Kidney tubule cell (primary cell): ENCODE measurements around the gene PDIA5.

Source experiments
- DNase-seq: peaks from one replicate; pipeline ENCODE4 v3.0.0-alpha.2; 2018; ENCODE audit warnings: low spot score

Gene PDIA5

DNA sequence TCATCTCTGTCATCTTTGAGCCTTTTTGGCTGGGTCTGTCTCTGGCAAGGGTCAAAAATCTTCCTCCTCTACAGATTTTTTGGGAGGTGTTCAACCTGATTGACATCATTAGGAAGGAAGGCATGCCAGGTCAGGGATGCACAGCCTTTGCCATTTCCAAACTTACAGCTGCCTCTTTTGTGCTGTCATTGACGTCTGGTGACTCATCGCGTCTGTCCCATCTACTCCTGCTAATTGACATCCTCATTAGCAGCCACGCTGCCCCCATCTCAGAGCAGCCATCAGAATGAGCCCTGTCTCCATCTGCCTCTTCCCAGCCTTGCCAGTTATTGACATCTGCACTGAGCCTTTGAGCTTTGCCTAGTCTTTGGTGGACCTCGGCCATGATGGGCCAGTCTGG lies 53.0 kb downstream of the PDIA5 start:
- no peak for DNase-seq

DNA sequence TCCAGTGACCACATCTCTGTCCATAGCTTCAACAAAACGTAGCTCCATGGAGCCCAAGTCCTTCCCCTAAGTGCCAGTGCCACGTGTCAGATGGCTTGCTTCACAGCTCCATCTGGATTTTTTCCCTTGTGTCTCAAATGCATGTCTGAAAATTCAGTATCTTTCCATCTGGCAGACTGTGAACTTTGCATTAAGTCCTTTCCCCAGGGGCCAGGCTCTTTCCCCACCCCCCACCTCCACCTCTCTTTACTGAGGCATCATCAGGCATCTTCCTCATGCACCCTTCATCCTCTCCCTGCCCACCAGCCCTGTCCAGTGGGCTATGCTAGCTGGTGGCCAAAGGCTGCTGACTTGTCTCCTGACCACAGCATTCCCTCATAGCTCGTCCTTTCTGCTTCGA lies 53.7 kb downstream of the PDIA5 start:
- DNase-seq = no peak

DNA sequence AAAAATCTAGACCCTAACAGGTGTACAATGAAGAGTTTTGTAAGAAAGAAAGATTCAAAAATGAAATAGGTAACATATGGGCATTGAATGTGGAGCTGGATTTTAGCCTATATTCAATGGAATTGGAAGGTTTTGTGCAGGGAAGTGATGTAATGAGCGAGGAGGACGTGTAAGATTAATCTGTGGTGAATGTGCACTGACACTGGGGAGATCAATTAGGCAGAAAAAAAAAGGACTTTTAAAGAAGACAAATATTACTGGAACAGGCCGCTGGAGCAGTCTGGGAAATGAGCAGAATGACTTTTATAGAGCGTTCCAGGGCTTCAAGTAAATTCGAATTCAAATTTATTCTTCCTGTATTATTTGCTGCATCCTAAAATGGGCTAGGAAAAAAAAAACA lies 55.2 kb downstream of the PDIA5 start:
- DNase-seq = no peak

DNA sequence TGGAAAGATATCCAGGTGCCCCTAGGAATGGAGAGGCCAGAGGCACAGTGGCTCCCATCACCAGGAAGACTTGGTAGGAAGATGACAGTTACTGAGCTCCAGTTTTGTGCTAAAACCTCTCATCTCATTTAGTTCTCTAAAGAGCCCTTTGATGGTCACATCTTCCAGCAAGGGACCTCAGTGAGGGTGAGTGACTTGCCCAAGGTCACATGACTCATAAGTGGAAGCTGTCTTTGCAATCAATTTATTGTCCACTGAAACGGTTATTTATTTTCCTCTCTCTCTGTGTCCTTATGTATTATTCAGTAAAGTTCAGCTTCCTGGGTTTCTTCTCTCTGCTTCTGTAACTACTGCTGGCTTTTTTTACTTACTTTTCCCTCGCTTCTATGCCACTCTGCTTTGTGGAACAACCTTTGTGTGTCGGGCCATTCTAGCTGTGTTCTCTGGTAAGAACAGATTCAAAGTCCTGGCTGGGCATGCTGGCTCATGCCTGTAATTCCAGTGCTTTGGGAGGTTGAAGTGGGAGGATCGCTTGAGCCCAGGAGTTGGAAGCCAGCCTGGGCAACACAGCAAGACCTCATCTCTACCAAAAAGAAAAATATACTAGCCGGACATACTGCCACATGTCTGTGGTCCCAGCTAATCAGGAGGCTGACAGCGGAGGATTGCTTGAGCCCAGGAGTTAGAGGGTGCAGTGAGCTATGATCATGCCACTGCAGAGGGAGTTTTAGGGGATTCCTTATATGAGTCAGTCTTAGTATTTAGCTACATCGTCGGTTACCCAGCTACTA lies 55.9 kb downstream of the PDIA5 start:
- DNase-seq = no peak

DNA sequence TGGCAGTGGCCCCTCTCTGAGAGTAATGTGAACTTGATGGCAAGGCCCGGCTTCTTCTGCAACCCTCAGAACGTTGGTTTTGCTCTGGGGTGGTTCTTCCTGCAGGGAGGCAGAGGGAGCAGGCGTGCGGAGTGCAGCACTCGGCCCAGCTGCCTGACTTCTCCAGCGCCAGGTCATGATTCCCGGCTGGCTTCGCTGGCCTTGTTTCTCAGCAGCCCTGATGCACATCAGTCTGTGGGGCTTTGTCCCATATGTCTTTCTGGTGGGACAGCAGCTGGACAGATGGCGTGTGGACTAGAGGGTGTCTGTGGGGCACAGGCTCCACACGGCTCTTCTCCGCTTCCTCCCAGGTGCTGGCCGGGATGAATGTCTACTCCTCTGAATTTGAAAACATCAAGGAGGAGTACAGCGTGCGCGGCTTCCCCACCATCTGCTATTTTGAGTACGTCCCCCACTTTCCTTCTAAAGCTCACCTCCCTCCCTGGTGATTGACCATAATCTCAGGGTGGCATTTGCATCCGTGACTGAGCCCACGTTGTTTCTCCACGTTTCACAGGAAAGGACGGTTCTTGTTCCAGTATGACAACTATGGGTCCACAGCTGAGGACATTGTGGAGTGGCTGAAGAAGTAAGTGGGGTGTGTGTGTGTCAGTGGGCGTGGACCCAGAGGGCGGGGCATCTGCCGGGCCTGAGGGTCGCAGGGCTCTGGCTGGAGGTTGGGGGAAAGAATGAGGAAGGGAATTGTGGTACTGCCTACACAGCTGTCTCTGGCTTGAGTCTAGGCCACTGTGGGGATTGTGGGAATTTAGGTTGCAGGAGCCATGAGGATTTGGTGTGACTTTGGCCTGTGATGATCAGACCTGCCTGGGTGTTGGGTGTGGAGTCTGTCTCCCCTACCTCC lies 57.1 kb downstream of the PDIA5 start:
- DNase-seq = no peak

DNA sequence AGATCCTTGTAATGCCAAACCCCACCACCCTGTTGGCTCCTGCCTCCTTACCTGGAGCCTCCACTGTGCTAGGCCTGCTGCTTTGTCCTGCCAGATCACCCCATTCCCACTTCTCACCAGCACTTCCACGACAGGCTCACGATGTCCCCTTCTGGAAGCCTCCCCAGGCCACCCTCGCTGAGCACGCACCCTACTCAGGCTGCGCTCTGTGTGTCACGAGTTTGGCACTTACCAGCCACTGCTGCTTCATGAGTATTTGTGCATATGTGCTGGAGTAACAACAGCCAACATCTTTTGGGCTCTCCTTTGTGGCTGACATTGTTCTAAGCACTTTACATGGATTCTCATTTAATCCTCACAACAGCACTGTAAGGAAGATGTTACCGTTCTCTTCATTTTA lies 58.1 kb downstream of the PDIA5 start:
- no peak for DNase-seq

DNA sequence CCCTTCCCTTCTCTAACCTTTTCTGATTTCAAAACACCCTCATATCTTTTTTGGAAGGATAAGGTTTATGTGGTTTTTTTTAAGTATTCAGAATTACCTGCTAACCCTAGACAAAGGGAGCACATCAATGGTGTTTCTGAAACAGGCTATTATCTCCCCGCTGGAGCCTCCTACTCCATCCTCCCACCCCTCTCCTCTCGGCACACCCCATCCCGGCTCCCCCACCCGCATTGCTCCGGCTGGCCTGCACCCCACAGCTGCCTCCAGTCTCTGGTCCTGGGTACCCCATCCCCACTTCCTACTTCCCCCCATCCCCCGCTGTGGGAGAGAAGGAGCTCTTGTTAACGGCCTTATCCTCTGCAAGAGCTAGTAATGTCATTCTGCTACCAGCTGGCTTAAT lies 59.2 kb downstream of the PDIA5 start:
- no peak for DNase-seq

DNA sequence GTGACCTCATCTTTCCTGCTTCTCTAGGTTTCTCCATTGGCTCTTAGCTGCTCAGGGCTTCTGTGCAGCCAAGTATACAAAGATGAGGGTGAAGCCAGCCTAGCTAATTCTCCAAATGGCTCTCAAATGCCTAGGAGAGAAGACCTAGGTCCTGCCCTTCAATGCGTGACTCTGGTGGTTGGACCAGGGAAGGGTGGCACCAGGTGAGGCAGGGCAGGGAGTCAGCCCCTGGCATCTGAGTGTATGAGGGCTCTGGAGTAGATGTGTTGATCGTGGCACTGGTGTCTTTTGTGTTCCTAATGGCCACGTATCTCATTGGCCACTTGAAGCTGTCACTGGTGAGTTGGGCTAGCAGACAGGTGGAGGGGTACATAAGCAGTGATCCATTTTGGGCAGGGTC lies 59.8 kb downstream of the PDIA5 start:
- DNase-seq = no peak

DNA sequence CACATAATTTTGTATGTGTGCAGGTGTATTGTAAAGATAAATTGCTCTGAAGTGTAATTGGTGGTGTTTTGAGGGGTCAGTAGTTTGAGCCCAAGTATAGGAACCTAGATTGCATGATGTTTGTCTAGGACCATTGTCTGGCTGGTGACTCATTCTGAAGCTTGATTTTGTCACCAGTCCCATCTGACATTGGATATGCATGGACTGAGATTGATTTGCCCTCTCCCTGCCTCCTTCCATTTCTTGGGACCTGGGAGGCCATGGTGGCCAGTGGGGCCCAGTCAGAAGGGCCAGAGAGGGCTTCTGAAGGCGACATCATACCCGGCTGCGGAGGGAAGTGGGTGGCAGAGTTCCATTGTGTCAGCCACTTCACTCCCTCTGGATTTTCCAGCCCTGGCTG lies 62.3 kb downstream of the PDIA5 start:
- DNase-seq = no peak

DNA sequence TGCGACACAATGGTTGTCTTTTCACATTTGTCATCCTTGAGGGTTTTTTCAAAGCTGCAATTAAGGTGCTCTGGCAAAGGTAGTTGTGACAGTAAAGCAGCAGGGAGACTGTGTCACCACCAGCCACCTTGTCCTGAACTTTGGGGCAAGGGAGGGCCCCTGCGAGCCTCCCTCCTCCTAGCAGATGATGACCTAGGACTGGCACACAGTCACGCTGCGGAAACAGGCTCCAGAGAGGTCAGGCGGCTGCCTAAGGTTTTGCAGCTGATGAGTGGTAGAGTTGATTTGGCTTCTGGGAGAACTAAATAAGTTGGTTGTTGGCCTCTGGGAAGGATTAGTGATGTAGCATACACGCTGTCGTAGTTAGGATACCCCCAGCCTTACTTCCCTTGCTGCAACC lies 62.7 kb downstream of the PDIA5 start:
- DNase-seq = no peak

DNA sequence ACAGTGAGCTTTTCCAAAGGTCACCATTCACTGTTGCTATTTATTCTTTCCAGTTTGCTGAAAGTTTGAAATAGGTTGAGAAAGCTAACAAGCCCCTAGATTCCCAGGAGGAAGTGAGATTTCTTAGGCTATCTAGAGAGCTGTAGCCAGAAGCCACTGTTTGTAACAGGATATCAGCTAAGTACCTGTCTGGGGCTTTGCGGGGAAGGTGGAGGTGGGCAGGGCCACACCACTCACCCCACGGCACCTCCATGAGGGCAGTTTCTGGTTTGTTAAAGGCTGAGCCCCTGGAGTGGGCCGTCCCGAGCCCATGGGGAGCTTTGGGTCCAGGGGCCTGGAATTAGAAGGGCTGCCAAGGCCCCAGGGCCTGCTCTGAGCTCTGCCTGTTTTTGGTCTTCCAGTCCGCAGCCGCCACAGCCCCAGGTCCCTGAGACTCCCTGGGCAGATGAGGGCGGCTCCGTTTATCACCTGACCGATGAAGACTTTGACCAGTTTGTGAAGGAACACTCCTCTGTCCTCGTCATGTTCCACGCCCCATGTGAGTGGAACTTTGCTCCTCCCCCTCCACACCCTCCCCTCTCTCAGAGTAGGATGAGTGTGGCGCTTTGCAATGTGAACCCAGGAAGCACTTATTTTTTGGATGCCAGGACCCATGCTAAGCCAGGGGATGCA lies 63.4 kb downstream of the PDIA5 start:
- DNase-seq = no peak

DNA sequence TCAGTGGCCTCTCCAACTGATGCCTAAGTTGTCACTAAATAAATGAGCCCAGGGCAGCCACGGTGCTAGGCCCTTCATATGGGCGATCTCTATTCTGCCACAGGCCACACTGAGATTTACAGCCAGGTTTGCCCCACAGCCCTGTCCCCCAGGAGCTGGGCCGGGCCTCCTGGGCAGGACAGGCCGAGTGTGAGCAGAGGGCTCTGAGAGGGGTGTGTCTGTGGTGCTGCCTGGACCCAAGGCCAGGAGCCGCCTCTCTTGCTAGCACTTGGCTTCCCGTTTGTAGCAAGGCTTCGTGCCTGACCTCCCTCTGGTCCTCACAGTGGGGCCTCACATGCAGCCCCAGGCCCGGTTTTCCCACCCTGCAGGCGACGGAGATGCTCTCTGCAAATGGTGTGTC lies 67.8 kb downstream of the PDIA5 start:
- DNase-seq = no peak

DNA sequence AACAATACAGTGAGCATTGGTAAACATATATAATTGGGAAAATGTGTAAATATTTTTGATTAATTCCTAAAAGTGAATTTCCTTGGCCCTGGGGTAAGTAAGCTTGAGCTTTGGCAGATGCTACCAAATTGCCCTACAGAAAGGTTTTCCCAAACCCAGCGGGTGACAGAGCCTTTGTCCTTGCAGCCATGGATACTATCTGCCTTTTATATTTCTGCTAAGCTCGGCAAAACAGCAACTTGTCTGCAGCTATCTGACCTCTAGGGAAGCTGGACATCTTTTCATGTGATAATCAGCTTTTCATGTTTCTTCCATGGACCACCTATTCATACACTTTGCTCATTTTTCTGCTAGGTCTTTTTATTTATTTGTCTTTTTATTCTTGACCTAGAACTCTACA lies 70.2 kb downstream of the PDIA5 start:
- no peak for DNase-seq

DNA sequence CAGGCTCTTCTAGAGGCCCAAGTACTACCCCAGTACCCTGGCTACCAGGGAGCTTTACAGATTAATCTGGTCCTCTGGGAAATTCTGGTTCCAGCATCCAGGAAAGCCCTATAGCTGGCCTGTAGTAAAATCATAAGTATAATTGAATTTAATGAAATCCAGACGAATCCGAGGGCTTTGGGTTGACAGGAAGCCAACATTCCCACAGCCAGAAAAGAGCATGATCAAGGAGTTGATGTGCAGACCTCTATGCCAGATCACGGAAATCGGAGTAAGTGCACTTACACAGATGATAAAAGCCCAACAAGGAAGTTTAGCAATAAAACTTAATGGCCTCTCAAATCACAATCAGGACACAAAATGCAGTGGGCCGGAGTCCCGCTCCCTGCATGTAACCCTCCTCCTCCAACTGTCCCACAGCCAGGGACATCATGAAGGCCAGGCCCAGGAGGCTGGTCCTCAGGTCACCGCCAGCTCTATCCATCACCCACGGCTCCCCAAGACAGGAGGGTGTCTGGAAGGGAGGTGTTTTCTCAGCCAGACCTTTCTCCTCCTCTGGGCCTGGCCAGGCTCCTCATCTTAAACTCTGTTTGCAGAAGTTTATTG lies 72.1 kb downstream of the PDIA5 start:
- no peak for DNase-seq

DNA sequence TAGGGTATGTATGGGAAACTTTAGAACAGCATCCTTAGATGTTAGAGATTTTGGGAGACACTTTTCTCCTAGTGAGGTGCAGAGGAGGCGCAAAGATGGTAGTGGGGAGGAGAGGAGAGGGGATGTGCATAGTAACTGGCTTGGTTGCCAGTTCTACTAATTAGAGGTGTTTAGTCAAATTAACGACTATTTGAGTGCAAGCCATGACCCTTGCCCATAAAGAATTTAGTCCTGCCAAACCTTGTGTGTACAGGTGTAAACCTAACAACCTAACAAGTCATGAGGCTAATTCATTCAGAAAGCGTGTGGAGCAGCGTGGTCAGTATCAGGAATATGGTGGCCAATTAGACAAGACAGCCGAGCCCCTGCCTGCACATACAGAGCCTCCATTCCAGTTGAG lies 72.7 kb downstream of the PDIA5 start:
- DNase-seq = no peak

DNA sequence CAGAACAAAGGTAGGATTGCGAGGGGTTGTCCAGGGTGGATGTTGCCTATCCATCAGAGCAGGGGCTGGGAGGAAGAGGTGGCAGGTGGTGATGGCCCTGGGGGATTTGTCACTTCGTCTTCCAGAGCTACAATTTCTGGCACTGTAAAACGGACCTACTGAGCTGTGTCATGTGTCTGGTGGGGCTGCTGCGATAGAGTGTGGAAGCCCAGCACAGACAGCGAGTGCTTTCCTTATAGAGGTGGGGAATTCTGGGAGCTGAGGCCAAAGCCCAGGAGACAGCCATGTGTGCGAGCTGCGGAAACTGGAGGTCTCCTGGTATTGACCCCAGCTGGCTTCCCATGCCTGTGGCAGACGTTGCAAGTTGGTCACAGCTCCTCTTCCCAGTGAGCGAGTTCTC lies 73.7 kb downstream of the PDIA5 start:
- DNase-seq = no peak

DNA sequence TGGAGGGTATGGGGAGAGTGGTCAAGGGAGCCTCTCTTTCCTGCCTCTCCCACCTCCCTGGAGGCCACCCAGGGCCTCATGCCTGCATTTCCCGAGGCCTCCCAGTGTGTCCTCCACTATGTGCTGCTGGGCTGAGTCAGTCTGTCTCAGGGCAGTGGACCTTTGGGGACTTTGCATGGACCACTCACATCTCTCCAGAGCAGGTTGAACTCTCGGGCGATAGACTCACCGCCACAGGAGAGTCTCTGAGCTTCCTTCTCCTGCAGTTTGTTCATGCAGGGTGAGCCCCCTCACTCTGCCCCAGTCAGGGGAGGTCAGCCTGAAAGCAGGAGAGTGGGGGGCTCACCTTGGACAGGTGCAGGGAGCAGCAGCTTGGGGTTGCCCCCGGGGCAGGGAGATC lies 74.5 kb downstream of the PDIA5 start:
- no peak for DNase-seq

DNA sequence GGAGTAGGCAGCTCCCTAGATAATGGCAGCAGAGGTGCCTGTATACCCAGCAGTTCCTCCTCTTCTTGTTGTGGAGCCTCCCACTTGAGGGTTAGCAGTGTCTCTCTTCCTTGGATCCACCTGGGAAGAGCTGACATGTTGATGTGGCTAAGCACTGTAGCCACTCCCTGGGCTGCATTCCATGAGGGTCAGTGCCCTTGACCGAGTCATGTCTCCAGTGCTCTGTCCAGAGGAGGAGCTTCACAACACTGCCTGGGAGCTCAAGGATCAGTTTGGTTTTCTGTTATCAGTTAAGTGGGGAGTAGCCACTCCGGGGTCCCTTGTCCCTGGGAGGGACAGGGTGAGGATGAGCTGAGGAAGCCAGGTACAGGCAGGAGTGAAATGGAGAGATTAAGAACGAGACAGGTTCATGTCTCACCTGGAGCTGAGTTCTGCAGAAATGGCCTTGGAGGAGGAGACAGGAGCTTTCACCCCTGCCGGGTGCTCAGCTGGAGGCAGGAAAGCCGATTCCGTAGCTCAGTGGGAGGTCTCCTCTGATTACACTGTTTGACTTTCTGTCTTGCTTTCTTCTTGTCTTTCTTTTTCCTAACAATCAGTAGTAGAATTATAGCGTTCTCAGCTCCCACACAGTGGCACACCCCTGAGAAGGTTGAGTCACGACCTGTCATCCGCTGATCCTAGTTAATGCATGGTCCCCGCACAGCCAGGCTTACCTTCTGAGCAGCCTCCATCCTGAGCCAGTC lies 77.0 kb downstream of the PDIA5 start:
- DNase-seq = peak; percentile 68

DNA sequence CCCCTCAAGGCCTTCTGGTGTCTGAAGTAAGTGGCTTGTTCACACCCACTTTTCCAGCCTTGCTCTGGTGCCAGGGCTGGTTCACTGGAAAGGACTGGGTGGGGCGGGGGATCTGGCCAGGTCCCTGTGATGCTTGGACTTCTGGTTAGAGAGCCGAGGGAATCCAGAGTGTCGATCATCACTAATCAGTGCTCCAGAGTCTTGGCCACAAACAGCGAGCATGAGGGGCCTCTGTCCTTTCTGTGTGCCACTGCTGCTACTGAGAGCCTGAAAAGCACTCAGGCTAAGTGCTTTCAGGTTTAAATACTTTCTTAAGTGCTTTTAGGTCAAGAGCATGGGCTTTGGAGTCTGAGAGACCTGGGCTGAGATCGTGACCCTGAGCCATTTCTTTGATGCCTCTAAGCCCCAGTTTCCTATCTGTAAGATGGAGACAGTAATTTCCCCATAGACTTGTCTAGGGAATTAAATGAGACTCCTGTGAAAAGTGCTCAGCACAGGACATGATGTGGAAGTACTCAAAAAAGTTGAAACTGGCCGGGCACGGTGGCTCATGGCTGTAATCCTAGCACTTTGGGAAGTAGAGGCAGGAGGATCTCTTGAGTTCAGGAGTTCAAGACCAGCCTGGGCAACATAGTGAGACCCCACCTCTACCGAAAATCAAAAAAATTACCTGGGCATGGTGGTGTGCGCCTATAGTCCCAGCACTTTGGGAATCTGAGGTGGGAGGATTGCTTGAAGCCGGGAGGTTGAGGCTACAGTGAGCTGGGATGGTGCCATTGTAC lies 81.1 kb downstream of the PDIA5 start:
- no peak for DNase-seq

DNA sequence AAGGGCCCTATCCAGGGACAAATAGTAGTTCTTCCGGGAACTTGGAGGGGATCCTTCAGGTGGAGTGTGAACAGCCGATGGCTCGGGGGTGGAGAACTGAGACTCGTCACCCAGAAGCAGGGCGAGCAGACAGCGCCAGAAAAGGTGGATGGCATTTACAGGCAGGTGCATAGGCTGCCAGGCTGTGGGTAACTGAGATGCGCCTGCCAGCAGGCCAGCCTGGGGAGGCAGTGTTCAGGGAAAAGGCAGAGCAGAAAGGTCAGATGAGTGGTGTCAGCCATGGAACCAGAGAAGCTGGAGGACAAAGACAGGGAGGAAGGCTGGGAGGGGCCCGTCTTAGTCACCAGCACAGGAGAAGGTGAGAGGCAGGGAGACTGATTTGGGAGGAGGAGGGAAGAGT lies 81.9 kb downstream of the PDIA5 start:
- no peak for DNase-seq

DNA sequence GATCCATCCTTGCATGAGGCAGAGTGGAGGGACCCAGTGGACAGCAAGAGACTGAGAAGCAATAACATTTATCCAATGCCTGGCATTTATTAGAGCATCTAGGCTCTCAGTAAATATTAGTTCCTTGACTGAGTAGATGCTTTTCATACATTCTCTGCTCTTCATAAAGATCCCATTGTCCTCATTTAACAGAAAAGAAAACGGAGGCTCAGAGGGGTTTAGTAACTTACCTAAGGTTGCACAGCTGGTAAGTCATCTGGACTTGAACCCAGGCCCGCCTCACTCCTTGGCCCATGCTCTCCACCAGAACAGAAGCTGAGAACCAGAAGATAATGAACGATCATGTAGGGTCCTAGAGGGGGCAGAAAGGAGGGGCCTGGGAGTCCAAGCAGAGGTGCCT lies 82.7 kb downstream of the PDIA5 start:
- DNase-seq = no peak
